ENCODE measurements around the gene CD3E.

CD3E gene

DNA sequence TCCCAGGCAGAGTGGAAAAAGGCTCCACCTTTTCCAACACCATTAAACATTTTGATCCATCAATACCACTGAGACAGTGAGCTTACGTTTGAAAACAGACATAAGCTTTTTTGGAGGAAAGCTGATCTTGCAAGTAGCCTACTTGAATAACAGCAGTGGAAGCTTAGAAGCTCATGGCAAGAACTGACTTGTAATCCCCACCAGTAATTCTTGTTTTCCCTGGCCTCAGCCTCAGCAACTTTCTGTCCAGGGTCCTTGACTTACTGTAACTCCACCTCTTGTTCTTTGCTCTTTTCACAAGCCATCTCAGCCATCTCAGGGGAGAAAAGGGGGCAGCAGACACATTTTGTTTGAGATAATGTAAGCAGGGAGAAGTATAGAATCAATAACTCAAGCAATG lies 28.1 kb upstream of the CD3E start:
- H3K27ac ChIP-seq = no peak overlapping the region
- TF ChIP-seq, protein P1, sequence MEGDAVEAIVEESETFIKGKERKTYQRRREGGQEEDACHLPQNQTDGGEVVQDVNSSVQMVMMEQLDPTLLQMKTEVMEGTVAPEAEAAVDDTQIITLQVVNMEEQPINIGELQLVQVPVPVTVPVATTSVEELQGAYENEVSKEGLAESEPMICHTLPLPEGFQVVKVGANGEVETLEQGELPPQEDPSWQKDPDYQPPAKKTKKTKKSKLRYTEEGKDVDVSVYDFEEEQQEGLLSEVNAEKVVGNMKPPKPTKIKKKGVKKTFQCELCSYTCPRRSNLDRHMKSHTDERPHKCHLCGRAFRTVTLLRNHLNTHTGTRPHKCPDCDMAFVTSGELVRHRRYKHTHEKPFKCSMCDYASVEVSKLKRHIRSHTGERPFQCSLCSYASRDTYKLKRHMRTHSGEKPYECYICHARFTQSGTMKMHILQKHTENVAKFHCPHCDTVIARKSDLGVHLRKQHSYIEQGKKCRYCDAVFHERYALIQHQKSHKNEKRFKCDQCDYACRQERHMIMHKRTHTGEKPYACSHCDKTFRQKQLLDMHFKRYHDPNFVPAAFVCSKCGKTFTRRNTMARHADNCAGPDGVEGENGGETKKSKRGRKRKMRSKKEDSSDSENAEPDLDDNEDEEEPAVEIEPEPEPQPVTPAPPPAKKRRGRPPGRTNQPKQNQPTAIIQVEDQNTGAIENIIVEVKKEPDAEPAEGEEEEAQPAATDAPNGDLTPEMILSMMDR (conservative IDR thresholded peaks at IDR 0.05; ENCODE audit: low read depth) = no peak
- ChIA-PET POLR2A (ENCODE audit: low non-redundant PET) (interaction anchor here (1.5 kb wide), 1 partner anchor 13 kb away, joined by 7 read pairs; the partner anchor contains the start of gene MPZL2), CTCF (interaction anchor here (1.5 kb wide), 1 partner anchor 11 kb away, joined by 4 read pairs; no protein-coding TSS in a partner anchor)
- no peak for DNase-seq (ENCODE audit: low spot score)

DNA sequence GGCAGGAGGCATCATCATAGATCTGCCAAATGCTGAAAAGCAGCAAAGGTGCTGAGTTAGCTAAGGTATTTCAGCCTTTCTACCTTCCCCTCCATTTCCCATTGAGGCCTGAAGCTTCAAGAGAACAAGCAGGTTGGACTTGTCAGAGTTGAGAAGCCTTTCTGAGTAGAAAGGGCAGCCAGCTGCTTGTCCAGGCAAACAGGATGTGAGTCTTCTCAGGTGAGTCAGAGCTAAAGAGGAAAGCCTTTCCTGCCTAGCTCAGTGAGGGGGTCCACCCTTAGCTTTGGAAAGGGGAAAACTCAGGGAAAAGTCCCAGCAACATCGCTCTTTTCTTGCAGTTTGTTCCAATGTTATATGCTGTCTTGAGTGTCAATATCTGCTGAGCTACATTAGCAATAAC lies 27.2 kb upstream of the CD3E start:
- peak; percentile 77 for DNase-seq (ENCODE audit: low spot score)
- TF ChIP-seq, protein P1 (conservative IDR thresholded peaks at IDR 0.05; ENCODE audit: low read depth) = no peak
- peak overlapping the region; percentile 20; the same call in 1 of the 2 replicates for H3K27ac ChIP-seq
- CTCF ChIA-PET = interaction anchor here (0.6 to 1.5 kb wide), 2 partner anchors 12 to 18 kb away, joined by 3 to 4 read pairs; no protein-coding TSS in a partner anchor
- POLR2A ChIA-PET (ENCODE audit: low non-redundant PET) = interaction anchor here (0.6 kb wide), 2 partner anchors 31 to 294 kb away, joined by 3 to 6 read pairs; no protein-coding TSS in a partner anchor

DNA sequence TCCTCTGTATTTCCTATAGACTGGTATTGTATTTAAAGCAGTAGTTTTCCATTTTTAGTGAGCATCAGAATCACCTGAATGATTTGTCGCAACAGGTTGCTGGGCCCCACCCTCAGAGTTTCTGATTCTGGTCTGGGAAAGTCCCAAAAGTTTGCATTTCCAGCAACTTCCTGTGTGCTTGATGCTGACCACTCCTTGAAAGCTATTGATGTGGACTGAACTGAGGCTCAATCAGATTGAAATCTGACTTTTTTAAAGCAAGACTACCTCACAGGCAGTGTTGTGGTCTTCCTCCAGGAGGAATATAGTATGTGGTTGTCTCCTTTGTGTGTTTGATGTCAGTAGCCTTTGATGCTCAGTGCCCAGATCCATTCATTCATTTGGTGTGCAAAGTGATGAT lies 23.2 kb upstream of the CD3E start:
- H3K27ac ChIP-seq = no peak overlapping the region
- ChIA-PET CTCF (interaction anchor here (2.3 kb wide), 1 partner anchor 10 kb away, joined by 7 read pairs; no protein-coding TSS in a partner anchor), POLR2A (ENCODE audit: low non-redundant PET) (no interaction called here)
- TF ChIP-seq, protein P1 (conservative IDR thresholded peaks at IDR 0.05; ENCODE audit: low read depth) = no peak
- DNase-seq (ENCODE audit: low spot score) = no peak

DNA sequence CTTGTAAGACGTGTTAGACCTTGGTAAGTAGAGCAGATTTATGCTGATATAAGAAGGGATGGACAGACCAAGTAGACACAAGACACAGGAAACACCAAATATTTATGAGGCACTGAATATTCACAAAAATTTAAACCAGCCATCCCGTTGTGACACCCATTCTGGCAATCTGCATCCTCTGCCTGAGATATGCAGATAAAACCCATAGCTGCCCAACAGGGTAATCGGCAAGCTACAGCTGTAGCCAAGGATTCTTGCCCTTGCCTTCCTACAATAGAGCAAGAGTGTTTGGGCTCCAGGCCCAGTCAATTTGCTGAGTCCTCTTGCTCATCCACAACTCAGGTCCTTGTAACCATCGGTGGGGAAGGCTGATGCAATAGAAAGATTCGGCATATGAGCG lies 21.9 kb upstream of the CD3E start:
- ChIA-PET CTCF (interaction anchor here (0.8 to 2.3 kb wide), 2 partner anchors 8 to 85 kb away, joined by 3 to 7 read pairs; no protein-coding TSS in a partner anchor), POLR2A (ENCODE audit: low non-redundant PET) (no interaction called here)
- TF ChIP-seq, protein P1 (conservative IDR thresholded peaks at IDR 0.05; ENCODE audit: low read depth) = no peak
- no peak for DNase-seq (ENCODE audit: low spot score)
- H3K27ac ChIP-seq = no peak overlapping the region

GRCh38 chr11:118283037-118283636 lies 21.4 kb upstream of the CD3E start:
- TF ChIP-seq, protein P1 (conservative IDR thresholded peaks at IDR 0.05; ENCODE audit: low read depth) = no peak
- ChIA-PET POLR2A (ENCODE audit: low non-redundant PET) (no interaction called here), CTCF (no interaction called here)
- no peak for DNase-seq (ENCODE audit: low spot score)
- no peak overlapping the region for H3K27ac ChIP-seq

DNA sequence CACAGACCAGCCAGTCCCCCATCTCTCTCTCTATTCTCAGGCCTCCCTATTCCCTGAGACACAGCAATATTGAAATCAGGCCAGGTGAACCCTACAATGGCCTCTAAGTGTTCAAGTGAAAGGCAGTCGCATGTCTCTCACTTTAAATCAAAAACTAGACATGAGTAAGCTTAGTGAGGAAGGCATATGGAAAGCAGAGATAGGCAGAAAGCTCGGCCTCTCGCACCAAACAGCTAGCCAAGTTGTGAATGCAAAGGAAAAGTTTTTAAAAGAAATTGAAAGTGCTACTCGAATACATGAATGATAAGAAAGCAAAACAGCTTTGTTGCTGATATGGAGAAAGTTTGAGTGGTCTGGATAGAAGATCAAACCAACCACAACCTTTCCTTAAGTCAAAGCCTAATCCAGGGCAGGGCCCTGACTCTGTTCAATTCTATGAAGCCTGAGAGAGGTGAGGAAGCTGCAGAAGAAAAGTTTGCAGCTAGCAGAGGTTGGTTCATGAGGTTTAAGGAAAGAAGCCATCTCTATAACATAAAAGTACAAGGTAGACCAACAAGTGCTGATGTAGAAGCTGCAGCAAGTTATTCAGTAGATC lies 20.7 kb upstream of the CD3E start:
- H3K27ac ChIP-seq = no peak overlapping the region
- CTCF ChIA-PET = no interaction called here
- no peak for DNase-seq (ENCODE audit: low spot score)
- TF ChIP-seq, protein P1 (conservative IDR thresholded peaks at IDR 0.05; ENCODE audit: low read depth) = no peak
- POLR2A ChIA-PET (ENCODE audit: low non-redundant PET) = no interaction called here
